Esophagus squamous epithelium (tissue), 4 donors: Measurements from ENCODE around the gene RAX.

ENCODE experiments used
- POLR2A ChIP-seq, 4 donors: fragments of 450-650 bp; IDR thresholded peaks; one replicate each; pipeline ENCODE4 v1.6.1; 2017; ENCODE audit warnings: antibody characterized with exemption in 4 of 4, mild to moderate bottlenecking in 4 of 4, moderate library complexity in 3 of 4
- TF ChIP-seq, protein P1 (sequence below), 6 experiments: fragments of 450-650 bp in 4 of 6; fragments of 200-600 bp in 2 of 6; sonication (generic) in 2 of 6; IDR thresholded peaks; one replicate each; pipeline ENCODE4 v1.5.1; 2016 to 2019; ENCODE audit warnings: antibody characterized with exemption in 6 of 6, mild to moderate bottlenecking in 4 of 6, moderate library complexity in 4 of 6

- TF ChIP-seq, protein P1, sequence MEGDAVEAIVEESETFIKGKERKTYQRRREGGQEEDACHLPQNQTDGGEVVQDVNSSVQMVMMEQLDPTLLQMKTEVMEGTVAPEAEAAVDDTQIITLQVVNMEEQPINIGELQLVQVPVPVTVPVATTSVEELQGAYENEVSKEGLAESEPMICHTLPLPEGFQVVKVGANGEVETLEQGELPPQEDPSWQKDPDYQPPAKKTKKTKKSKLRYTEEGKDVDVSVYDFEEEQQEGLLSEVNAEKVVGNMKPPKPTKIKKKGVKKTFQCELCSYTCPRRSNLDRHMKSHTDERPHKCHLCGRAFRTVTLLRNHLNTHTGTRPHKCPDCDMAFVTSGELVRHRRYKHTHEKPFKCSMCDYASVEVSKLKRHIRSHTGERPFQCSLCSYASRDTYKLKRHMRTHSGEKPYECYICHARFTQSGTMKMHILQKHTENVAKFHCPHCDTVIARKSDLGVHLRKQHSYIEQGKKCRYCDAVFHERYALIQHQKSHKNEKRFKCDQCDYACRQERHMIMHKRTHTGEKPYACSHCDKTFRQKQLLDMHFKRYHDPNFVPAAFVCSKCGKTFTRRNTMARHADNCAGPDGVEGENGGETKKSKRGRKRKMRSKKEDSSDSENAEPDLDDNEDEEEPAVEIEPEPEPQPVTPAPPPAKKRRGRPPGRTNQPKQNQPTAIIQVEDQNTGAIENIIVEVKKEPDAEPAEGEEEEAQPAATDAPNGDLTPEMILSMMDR (IDR thresholded peaks at IDR 0.05) = no peak
- TF ChIP-seq POLR2A (IDR thresholded peaks at IDR 0.05) = no peak
Measured at GRCh38 chr18:59301929-59302328, 28.7 kb upstream of the RAX start.
